Inferior parietal cortex (tissue), 1 donor: Measurements from ENCODE around the gene MAB21L1.

Source experiments
- DNase-seq: peaks from one replicate; pipeline ENCODE4 v3.0.0-alpha.2; 2016; ENCODE audit errors: extremely low spot score

The MAB21L1 gene

GRCh38 chr13:35479706-35480105 is 3.2 kb upstream of the MAB21L1 start:
- DNase-seq, result no peak

GRCh38 chr13:35479038-35479492 is 2.6 kb upstream of the MAB21L1 start:
- no peak for DNase-seq

- no peak for DNase-seq
Measured at GRCh38 chr13:35478271-35479037, 2.0 kb upstream of the MAB21L1 start.

GRCh38 chr13:35477386-35477946 is 977 bp upstream of the MAB21L1 start:
- no peak for DNase-seq

GRCh38 chr13:35475212-35475959 is 1.1 kb downstream of the MAB21L1 start:
- no peak for DNase-seq

GRCh38 chr13:35474496-35475211 is 1.8 kb downstream of the MAB21L1 start:
- peak; percentile 15 for DNase-seq

- no peak for DNase-seq
Measured at GRCh38 chr13:35473802-35474201, 2.7 kb downstream of the MAB21L1 start.

GRCh38 chr13:35473206-35473775 is 3.2 kb downstream of the MAB21L1 start:
- DNase-seq, result no peak

GRCh38 chr13:35472323-35472881 is 4.1 kb downstream of the MAB21L1 start:
- DNase-seq, result no peak

GRCh38 chr13:35471706-35472322 is 4.7 kb downstream of the MAB21L1 start:
- DNase-seq, result no peak

GRCh38 chr13:35470671-35471661 is 5.5 kb downstream of the MAB21L1 start:
- DNase-seq, result no peak

GRCh38 chr13:35469806-35470525 is 6.5 kb downstream of the MAB21L1 start:
- no peak for DNase-seq

- DNase-seq, result no peak
Measured at GRCh38 chr13:35468195-35468594, 8.3 kb downstream of the MAB21L1 start.

- DNase-seq, result no peak
Measured at GRCh38 chr13:35465371-35465770, 11.1 kb downstream of the MAB21L1 start.

- no peak for DNase-seq
Measured at GRCh38 chr13:35460061-35460460, 16.4 kb downstream of the MAB21L1 start.

- DNase-seq, result no peak
Measured at GRCh38 chr13:35457258-35457657, 19.2 kb downstream of the MAB21L1 start.

GRCh38 chr13:35455022-35455421 is 21.5 kb downstream of the MAB21L1 start:
- DNase-seq, result no peak

GRCh38 chr13:35449821-35450220 is 26.7 kb downstream of the MAB21L1 start:
- no peak for DNase-seq

- DNase-seq, result no peak
Measured at GRCh38 chr13:35448465-35448864, 28.0 kb downstream of the MAB21L1 start.
